GM12801 (cell line): ENCODE data around the gene EDRF1.

Experiments used
- TF ChIP-seq, protein P1 (sequence below): IDR thresholded peaks from one replicate; pipeline ENCODE4 v1.5.1; 2011; ENCODE audit warnings: control low read depth; ENCODE audit not compliant: insufficient read length; ENCODE audit errors: extremely low read depth

Gene EDRF1, protein sequence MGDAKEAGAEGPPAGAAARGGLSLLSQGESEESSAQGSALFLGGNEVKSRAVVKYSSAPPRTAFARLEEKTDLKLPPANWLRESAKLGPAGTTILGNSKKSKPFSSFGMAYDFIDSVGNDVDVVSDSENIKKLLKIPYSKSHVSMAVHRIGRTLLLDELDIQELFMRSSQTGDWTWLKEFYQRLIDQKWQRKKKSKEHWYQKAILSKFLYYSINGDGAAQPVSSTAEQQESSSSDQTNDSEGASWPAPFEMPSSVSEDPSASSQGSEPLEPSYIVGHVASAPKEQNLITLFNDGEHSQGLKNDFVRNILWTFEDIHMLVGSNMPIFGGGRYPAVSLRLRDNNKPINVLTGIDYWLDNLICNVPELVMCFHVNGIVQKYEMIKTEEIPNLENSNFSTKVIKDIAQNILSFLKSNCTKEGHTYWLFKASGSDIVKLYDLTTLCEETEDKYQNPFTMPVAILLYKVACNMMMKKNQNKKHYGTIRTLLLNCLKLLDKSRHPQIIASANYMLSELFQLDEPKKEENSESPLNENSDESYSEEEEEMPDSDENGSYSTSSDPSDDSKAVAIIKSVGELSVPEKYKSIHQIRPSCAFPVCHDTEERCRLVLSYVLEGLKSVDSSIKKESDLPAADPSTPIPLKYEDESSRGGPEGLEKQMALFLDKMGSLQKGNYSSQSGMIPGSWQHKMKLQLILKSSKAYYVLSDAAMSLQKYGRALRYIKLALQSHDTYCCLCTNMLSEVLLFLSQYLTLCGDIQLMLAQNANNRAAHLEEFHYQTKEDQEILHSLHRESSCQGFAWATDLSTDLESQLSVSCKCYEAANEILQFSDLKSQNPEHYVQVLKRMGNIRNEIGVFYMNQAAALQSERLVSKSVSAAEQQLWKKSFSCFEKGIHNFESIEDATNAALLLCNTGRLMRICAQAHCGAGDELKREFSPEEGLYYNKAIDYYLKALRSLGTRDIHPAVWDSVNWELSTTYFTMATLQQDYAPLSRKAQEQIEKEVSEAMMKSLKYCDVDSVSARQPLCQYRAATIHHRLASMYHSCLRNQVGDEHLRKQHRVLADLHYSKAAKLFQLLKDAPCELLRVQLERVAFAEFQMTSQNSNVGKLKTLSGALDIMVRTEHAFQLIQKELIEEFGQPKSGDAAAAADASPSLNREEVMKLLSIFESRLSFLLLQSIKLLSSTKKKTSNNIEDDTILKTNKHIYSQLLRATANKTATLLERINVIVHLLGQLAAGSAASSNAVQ

DNA sequence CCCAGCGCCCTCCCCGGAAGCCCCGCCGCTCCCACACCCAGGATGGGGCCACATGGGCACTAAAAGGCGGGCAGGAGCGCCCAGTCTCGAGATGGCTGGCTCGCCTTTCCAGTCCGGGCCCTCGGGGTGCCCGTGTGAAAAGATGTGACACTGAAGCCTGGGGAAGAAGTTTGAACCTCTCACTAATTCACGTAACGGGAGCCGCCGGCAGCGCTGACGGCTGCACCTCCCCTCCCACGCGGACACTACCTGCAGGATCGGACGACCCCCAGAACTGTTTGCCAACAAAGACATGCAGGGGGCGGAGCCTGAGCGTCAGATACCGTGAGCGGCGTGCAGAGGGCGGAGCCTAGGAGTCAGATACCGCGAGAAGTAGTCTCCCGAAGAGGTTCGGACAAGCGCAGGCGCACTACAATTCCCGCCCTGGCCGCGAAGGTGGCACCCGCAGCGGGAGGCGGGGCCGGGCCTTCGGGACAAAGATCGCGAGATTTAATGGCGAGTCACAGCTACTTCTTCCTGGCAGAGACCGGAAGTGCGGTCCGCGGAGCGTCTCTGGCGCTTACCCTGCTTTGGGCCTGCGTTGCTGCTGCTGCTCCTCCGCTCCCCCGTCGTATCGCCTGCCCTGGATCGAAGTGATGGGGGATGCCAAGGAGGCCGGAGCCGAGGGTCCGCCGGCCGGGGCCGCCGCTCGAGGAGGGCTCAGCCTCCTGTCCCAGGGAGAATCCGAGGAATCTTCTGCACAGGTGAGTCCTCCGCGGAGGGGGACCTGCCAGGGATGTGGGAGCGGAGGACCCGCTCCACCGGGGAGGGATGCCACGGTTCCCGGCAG, at the start of gene EDRF1:
TSS of gene EDRF1 (plus strand) at position 537 of the 829 bp plus-strand sequence. CDS start at position 636, 99 bp downstream.
- TF ChIP-seq, protein P1, sequence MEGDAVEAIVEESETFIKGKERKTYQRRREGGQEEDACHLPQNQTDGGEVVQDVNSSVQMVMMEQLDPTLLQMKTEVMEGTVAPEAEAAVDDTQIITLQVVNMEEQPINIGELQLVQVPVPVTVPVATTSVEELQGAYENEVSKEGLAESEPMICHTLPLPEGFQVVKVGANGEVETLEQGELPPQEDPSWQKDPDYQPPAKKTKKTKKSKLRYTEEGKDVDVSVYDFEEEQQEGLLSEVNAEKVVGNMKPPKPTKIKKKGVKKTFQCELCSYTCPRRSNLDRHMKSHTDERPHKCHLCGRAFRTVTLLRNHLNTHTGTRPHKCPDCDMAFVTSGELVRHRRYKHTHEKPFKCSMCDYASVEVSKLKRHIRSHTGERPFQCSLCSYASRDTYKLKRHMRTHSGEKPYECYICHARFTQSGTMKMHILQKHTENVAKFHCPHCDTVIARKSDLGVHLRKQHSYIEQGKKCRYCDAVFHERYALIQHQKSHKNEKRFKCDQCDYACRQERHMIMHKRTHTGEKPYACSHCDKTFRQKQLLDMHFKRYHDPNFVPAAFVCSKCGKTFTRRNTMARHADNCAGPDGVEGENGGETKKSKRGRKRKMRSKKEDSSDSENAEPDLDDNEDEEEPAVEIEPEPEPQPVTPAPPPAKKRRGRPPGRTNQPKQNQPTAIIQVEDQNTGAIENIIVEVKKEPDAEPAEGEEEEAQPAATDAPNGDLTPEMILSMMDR: no peak

DNA sequence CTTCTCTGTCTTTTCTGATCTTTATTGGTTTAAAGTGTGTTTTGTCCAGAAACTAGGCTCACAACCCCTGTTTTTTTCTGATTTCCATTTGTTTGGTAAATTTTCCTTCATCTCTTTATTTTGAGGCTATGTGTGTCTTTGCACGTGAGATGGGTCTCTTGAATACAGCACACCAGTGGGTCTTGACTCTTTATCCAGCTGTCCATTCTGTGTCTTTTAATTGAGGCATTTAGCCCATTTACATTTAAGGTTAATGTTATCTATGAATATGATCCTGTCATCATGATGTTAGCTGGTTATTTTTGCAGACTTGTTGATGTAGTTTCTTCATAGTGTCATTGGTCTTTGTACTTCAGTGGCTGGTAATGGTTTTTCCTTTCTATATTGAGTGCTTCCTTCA, 46.6 kb upstream of the EDRF1 start:
- TF ChIP-seq, protein P1: no peak

DNA sequence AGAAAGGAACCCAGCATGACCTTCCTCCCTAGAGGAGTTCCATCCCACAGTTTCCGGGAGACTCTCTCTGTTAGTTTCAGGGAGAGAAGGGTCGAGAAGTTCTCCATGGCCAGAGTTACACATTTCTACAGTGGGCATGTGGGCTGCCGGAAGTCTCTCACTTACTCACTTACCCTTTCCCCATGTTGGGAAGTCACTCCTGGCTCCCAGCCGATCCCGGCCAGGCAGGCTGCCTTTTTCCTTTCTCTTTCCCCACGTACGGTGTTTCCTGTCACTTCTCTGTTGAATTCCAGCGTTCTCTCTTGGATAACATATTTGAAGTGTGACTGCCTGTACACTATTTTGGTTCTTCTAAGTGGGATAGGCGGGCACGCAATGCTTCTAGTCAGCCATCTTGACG, 40.1 kb upstream of the EDRF1 start:
- TF ChIP-seq, protein P1: no peak

DNA sequence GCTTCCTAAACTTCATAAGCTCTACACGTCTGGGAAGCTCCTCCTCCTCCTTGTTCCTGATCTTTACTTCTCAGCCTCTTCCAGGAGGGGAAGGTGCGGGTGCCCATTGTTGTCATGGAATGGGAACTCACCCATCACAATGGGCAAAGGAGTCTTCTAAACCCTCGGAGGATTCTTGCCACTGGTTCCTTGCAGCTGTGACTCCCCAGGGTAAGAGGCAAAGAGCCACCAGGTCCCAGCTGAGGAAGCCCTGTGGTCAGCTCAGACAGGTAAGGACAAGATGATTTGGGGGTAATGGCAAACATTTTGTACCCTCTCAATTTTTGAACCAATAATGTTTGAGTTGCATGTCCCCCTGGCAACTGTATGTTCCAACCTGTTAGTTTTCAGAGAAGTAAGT, 36.4 kb upstream of the EDRF1 start, which contains the start of gene TEX36:
TSS of gene TEX36 (minus strand) at position 101 of the 400 bp plus-strand sequence. CDS start 174 bp downstream, outside the sequence.
- TF ChIP-seq, protein P1: no peak

DNA sequence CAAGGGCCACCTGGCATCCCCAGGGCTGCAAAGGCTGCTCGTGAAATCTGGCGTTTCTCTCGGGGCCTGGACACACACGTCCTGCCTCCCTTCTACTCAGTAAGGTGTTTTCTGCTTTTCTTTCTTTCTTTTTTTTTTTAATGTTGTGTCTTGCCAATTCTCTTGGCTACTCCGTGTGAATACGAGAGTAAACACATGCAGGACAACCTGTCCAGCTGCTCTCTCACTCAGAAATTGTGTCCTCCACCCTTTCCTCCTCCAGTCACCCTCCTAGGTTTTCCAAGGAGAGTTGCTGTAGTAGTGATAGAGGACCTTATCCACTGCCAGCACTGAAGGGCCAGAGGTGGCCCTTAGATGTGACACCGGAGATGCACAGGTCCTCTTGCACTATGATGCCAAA, 35.7 kb upstream of the EDRF1 start:
- TF ChIP-seq, protein P1: no peak

DNA sequence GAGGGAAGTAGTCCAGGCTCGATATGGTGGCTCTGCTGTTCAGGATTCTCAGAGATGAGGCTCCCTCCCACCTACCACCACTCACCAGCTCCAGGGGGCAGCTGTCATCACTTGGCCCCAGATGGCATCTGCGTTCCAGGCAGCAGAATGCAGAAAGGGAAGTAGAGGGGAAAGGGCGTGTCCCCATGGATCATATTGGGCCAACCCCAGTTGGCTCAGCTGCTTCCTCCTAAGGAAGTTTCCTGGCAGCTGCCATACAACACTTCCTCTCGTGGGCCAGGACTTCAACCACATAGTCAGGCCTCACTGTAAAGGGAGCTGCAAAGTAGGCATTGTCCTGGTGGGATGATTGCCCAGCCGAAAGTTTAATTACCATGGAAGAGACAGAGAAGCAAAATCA, 34.9 kb upstream of the EDRF1 start:
- TF ChIP-seq, protein P1: no peak
